HG03432 (cell line): ENCODE measurements around the gene NOL7.

Experiments
- ATAC-seq: cut with Tn5 transposase; IDR thresholded peaks from one replicate; pipeline ENCODE4 v1.9.1; 2021; ENCODE audit warnings: mild to moderate bottlenecking, moderate library complexity; ENCODE audit not compliant: unreplicated experiment

The NOL7 gene

DNA sequence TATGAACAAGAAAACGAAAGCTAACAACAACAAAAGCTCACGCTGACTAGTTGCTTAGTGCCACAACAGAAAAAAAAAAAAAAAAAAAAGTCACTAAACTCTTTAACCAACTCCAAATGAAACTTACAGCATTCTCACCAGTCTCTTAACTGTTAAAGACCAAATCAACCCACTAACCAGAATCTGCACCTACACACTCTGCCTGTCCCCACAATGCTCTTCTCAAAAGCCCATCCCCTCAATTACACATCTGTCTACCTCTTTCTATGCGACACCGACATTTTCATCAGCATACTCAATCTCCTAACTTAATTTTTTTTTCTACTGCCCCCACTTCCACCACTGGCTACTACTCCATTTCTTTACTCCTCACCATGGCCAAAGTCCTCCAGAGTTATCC, 34.3 kb downstream of the NOL7 start:
- ATAC-seq: no peak

DNA sequence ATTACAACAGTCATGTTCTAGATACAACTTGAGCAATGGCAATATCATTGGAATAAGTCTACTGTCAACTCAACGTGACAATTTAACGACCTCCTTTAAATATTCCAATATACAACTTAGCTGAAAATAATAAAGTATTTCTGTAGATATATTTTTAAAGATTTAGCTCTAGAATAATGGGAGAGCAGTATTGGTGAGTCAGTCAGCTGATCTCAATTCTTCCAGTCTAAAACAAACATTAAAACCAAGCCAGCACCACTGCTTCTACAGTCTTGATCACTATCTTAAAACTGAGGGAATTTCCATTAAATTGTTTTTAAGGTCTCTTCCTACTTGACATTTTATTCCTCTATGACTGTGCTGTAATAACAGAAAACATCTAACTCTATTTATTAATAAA, 38.2 kb downstream of the NOL7 start:
- no peak for ATAC-seq

DNA sequence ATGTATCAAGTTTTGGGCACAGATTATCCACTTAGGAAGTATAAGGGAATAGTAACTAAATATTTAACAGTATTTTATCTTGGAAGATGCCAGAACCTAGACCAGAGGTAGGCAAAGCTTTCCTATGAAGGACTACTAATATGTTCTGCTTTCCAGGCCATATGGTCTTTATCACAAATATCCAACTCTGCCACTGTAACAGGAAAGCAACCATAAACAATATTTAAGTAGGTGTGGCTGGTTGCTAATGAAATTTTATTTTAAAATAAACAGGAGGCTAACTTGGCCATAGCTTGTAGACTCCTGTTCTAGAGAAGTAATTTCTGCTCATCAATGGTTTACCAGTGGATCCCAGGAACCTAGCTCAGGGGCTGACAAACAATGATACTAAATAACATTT, 39.4 kb downstream of the NOL7 start:
- no peak for ATAC-seq

DNA sequence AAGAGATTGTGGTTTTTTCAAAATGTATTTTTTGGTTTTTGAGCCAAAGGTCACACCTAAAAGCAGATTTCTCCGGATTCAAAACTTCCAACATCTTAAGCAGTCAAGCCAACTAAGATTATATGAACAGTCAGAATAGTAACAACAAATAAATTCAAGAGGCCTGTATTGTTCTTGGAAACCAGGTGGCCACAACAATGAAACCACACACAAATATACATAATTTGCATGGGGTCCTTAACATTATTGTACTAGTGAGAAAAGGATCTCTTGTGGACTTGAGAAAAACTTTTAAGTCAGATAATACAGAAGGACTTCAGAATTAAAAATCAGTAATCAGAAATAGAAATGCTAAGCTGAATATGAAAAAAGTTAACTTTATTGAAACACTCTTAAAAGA, 40.6 kb downstream of the NOL7 start:
- no peak for ATAC-seq

DNA sequence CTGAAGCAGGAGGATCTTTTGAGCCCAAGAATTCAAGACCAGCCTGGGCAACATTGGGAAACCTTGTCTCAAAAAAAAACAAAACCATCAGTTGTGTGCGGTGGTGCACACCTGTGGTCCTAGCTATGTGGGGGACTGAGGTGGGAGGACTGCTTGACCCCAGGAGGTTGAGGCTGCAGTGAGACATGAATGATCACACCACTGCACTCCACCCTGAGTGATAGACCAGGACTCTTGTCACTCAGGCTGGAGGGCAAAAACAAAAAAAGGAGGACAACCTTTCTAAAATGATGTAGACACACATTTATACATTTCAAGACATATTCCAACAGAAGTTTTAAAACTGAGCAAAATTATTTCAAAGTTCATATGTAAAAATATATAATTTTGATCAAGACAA, 45.1 kb downstream of the NOL7 start:
- no peak for ATAC-seq

DNA sequence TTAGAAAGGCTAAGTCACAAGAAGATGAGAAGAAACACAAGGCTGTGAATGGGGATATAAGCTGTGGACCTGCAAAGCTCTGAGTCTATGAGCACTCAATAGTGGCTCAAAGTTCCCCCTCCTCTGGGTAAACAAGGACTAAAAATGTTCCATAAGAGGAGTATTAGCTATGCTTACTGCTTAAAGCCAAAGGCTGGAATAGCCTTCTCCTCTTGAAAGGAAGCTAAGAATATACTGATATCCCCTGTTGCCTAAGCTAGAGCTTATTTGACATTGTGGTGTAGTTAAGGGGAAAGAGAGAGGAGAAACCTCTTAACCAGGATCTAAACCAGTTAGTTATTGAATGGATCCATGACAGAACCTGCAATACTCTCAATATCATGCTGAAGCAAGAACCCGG, 45.8 kb downstream of the NOL7 start:
- no peak for ATAC-seq

DNA sequence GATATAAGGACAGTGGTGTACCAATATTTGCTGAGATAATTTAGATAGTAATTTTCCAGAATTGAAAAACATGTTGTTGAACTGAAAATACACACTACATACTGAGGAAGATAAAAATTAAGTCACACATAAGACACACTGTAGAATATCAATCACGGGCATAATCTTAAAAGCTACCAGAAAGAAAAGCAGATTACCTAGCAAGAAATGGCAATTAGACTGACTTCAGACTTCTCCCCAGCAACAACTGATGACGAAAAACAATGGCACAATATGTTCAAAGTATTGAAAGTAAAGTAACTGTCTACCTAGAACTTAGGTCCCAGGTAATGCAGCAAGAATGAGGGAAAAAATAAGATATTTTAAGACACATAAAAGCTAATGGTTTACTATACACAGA, 46.5 kb downstream of the NOL7 start:
- no peak for ATAC-seq

DNA sequence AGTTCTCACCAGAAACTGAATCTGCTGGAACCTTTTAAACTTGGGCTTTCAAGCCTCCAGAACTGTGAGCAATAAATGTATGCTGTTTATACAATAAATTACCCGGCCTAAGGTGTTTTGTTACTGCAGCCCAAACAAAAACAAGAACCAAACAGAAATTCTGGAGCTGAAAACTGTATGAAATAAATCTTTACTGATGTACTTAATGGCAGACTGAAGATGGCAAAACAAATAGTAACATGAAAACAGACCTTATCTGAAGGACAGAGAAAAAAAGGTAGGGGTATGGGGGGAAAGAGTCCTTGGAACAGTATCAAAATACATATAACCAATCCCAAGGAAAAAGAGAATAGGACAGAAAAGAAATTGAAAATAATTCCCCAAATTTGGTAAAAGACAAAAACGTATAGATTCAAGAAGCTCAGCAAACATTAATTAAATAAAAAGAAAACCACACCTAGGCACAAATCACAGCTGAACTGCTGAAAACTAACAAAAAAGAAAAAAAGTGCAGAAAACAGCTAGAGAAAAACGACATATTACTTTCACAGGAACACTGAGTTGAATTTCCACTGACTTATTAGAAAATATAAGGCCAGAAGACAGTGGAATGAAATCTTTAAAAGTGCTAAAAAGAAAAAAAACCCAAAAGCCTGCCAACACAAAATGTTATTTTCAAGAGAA, 47.7 kb downstream of the NOL7 start:
- no peak for ATAC-seq

DNA sequence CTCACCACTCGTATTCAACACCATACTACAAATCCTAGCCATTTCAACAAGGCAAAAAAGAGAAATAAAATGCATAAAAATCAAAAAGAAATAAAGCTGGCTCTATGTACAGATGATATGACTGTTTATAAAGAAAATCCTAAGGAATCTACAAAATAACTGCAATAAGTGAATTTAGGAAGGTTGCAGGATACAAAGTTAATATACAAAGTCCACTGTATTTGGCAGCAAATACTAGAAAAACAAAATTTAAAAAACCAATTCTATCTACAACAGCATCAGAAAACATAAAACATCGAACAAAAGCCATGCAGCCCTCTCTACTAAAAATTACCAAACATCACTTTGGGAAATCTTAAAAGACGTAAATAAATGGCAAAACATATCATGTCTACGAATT, 48.9 kb downstream of the NOL7 start:
- no peak for ATAC-seq

DNA sequence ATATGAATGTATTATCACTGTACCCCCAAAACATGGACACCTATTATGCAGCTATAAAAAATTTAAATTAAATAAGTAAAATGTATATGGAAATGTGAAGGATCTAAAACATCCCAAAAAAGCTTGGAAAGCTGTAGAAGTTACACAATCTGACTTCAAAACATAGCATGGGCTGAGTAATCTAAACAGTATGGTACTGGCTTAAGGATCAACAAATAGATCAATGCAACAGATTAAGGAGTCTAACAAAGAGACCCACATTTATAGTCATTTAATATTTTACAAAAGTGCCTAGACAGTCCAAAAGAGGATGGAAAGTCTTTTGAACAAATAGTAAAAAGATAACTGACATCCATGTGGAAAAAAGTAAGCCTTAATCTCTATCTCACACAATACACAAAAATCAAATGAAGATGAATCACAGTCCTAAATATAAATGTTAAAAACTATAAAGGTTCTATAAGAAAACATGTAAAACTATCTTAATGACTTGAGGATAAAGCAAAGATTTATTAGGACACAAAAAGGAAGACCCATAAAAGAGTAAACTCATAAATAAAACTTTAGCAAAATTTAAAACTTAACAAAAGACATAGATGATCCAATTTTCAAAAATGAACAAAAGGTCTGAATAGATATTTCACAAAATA, 49.7 kb downstream of the NOL7 start:
- ATAC-seq: no peak

DNA sequence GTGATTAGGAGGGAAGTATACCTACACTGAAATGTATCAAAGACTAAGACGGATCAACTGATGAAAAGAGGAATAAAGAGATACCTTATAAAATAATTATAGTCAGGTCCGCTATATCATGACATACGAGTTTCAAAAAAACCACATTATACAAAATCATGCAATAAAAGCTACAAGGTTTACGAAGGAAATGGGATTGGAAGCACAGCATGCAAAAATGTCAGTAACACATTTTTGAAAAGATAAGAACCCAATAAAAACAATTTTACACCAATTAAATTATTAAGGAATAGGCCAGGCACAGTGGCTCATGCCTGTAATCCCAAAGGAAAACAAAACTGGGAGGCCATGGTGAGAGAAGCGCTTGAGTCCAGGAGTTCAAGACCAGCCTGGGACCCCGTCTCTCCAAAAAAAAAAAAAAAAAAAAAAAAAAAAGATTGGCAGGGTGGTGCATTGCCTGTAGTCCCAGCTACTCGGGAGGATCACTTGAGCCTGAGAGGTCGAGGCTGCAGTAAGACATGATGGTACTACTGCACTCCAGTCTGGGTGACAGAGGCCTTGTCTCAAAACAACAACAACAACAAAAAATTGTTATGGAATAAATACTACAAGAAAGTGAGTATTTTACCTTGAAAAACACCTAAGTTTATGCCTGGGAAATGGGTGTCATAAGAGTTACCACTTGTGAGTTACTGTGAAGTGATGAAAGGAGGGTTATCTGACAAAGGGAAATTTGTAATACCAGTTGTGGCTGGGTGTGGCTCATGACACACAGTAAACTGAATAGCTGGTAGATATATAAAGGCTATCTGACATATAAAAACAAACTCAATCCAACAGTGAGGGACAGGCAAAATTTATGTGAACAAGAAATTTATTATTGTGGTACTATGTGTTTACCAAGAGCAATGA, 51.3 kb downstream of the NOL7 start:
- ATAC-seq: no peak

DNA sequence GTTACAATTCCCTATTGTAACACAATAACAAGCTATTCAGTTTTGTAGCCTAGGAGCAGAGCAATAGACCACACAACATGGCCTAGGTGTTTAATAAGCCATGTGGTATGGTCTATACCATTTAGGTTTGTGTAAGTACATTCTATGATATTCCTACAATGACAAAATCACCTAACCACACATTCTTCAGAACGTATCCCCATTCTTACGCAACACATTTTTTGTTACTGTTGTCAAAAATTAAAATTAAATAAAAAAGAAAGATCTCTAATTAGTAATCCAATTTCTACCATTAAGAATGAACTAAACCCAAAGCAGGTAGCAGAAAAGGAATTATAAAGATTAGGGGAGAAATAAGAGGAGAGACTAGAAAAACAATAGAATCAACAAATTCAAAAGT, 52.5 kb downstream of the NOL7 start:
- no peak for ATAC-seq

DNA sequence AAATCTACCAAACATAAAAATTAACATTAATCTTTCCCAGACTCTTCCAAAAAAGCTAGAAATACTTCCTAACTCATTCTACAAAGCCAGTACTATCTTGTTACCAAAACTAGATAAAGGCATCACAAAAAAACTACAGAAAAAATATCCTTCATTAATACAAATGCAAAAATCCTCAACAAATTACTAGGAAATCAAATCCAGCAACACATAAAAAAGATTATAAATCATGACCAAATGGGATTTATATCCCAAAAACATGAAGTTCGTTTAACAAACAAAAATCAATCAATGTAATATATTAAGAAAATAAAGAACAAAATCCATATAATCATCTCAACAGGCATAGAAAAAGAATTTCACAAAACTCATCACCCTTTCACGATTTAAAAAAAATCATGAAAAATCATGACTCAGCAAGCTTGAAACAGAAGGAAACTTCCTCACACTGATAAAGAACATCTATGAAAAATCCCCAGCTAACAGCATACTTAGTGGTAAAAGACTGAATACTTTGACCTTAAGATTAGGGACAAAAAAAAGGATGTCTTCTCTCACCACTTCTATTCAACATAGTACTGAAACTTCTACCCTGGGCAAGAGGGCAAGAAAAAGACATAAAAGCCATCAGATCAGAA, 53.3 kb downstream of the NOL7 start:
- ATAC-seq: no peak

DNA sequence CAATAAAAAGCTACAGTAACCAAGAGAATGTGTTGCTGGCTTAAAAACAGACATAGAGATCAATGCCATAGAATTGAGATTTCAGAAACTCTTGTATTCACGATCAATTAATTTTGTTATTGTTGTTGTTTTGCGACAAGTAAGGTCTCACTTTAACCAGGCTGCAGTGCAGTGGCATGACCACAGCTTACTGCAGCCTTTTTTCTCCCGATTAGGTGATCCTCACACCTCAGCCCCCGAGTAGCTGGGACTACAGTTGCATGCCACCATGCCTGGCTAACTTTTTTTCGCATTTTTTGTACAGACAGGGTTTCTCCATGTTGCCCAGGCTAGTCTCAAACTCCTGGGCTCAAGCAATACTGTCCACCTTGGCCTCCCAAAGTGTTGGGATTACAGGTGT, 54.3 kb downstream of the NOL7 start:
- ATAC-seq: no peak
